ENCODE measurements around the gene PRR29. TPM values are rescaled to one million over a fixed set of nuclear protein-coding genes. Genes with fewer than 3 reads are reported as not detected.

The PRR29 gene
- total RNA-seq, 3 donors from 2014 or later (not counting 1 experiment from before 2014, with no cell fraction given), result 0.92 to 1.6 (median 1.6) TPM

DNA sequence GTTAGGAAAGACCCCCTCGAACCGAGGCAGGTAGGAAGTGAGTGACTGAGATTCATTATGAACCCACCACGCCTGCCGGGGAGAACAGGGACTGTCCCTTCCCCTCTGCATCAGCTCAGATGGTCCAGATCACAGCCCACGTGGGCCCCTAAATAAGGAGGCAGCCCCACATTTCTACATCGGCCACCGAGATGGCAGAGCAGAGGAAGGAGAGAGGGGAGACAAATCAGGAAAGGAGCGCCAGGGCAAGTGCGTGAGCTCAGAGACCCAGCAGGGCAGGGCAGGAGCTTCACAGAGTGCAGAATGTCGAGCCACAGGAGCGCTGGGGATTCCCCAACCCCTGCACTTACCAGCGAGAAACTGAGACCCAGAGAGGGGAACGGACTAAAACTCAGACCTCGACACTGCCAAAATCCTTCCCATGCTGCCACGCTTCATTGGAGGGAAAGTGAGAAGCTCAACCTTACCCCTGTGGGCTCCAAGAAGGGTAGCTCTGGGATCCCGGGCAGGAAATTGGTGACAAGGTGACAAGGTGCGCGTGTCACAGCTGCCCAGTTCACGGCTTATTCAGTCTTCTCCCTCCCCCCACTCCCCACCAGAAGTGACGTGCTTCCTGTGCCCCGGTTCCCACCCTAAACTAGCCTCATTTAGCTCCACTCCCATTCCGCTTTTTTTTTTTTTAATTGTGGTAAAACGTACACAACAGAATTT is 22.1 kb downstream of the PRR29 start, which contains the start of gene ICAM2:
TSS of gene ICAM2 (minus strand) at position 578 of the 711 bp plus-strand sequence. CDS start 13,942 bp downstream, outside the sequence.
- H3K9me3 Mint-ChIP-seq, result no peaks in the 10 kb centered on the region
- H3K36me3 ChIP-seq (ENCODE audit: control insufficient read depth, insufficient read depth, low read length), result no peaks in the 10 kb centered on the region
- no peaks in the 10 kb centered on the region for H3K27me3 ChIP-seq (ENCODE audit: control insufficient read depth, insufficient read depth, low read length)
- peak; percentile 85 to 99 for DNase-seq
- peak within 1 kb of the TSS; percentile 91 for H3K27ac ChIP-seq (ENCODE audit: low read length)
- H3K4me3 Mint-ChIP-seq, result peak within 1 kb of the TSS; percentile 98
- H3K9me3 ChIP-seq (ENCODE audit: control insufficient read depth, insufficient read depth, low read length), result no peaks in the 10 kb centered on the region
- under 1% methylated on average over 23 of the region's 23 CpGs for WGBS (ENCODE audit: insufficient coverage)
- H3K4me1 ChIP-seq (ENCODE audit: control insufficient read depth, insufficient read depth, low read length), result peaks cover 73% of the 10 kb centered on the region
- H3K36me3 Mint-ChIP-seq, result no peaks in the 10 kb centered on the region
- peak within 1 kb of the TSS; percentile 94 to 100 for H3K27ac Mint-ChIP-seq
- intact Hi-C loops (cut with micrococcal nuclease), result loop anchor here (1.0 to 5.0 kb wide), 2 partner anchors 31 to 178 kb away; partner anchors contain the start of gene SMARCD2
- H3K27me3 Mint-ChIP-seq (ENCODE audit: low read depth in 2 of 2), result no peaks in the 10 kb centered on the region
- no peak for TF ChIP-seq CTCF (IDR thresholded peaks at IDR 0.05)
- H3K4me1 Mint-ChIP-seq, result peaks cover 73 to 74% of the 10 kb centered on the region in 2 donors
- H3K4me3 ChIP-seq (ENCODE audit: low read length), result peak within 1 kb of the TSS; percentile 55
- ATAC-seq, result peak; percentile 66 to 89 (median 74)

- DNase-seq (peak in 1 of 2 donors; percentile 28), ATAC-seq (no peak)
- H3K27ac ChIP-seq (ENCODE audit: low read length), result peak overlapping the region; percentile 30
- no peak overlapping the region for H3K4me3 ChIP-seq (ENCODE audit: low read length)
- peak overlapping the region; percentile 52 for H3K4me3 Mint-ChIP-seq
- intact Hi-C loops (cut with micrococcal nuclease), result loop anchor here (5.0 kb wide), 1 partner anchor 180 kb away; the partner anchor contains the start of gene SMARCD2
- TF ChIP-seq CTCF (IDR thresholded peaks at IDR 0.05), result no peak
- no peaks in the 10 kb centered on the region for H3K9me3 Mint-ChIP-seq
- H3K4me1 ChIP-seq (ENCODE audit: control insufficient read depth, insufficient read depth, low read length), result peaks cover 72% of the 10 kb centered on the region
- peaks cover 64 to 69% of the 10 kb centered on the region in 2 donors for H3K4me1 Mint-ChIP-seq
- H3K9me3 ChIP-seq (ENCODE audit: control insufficient read depth, insufficient read depth, low read length), result no peaks in the 10 kb centered on the region
- 73% methylated on average over 5 of the region's 5 CpGs for WGBS (ENCODE audit: insufficient coverage)
- H3K27me3 Mint-ChIP-seq (ENCODE audit: low read depth in 2 of 2), result no peaks in the 10 kb centered on the region
- H3K27me3 ChIP-seq (ENCODE audit: control insufficient read depth, insufficient read depth, low read length), result no peaks in the 10 kb centered on the region
- no peaks in the 10 kb centered on the region for H3K36me3 ChIP-seq (ENCODE audit: control insufficient read depth, insufficient read depth, low read length)
- H3K36me3 Mint-ChIP-seq, result no peaks in the 10 kb centered on the region
- peak overlapping the region; percentile 94 to 100 for H3K27ac Mint-ChIP-seq
Observed at GRCh38 chr17:64022611-64023063, 24.5 kb downstream of the PRR29 start.

GRCh38 chr17:64024215-64024654 is 26.1 kb downstream of the PRR29 start:
- TF ChIP-seq CTCF (IDR thresholded peaks at IDR 0.05), result no peak
- DNase-seq (no peak), ATAC-seq (no peak)
- no peaks in the 10 kb centered on the region for H3K36me3 Mint-ChIP-seq
- Histone ChIP-seq H3K36me3 (ENCODE audit: control insufficient read depth, insufficient read depth, low read length) (no peaks in the 10 kb centered on the region), H3K4me3 (ENCODE audit: low read length) (no peak overlapping the region), H3K4me1 (ENCODE audit: control insufficient read depth, insufficient read depth, low read length) (peaks cover 61% of the 10 kb centered on the region), H3K9me3 (ENCODE audit: control insufficient read depth, insufficient read depth, low read length) (no peaks in the 10 kb centered on the region), H3K27me3 (ENCODE audit: control insufficient read depth, insufficient read depth, low read length) (no peaks in the 10 kb centered on the region), H3K27ac (ENCODE audit: low read length) (peak overlapping the region; percentile 96)
- no peaks in the 10 kb centered on the region for H3K9me3 Mint-ChIP-seq
- 70% methylated on average over 8 of the region's 8 CpGs for WGBS (ENCODE audit: insufficient coverage)
- peak overlapping the region; percentile 93 for H3K4me3 Mint-ChIP-seq
- H3K4me1 Mint-ChIP-seq, result peaks cover 55 to 60% of the 10 kb centered on the region in 2 donors
- peak overlapping the region; percentile 98 to 100 for H3K27ac Mint-ChIP-seq
- intact Hi-C loops (cut with micrococcal nuclease), result loop anchor here (2.0 to 5.0 kb wide), 5 partner anchors 27 to 182 kb away; partner anchors contain the start of gene SMARCD2
- H3K27me3 Mint-ChIP-seq (ENCODE audit: low read depth in 2 of 2), result no peaks in the 10 kb centered on the region
